HG03432 (cell line): ENCODE results near the gene EXOG.

ENCODE experiments used
- ATAC-seq: cut with Tn5 transposase; IDR thresholded peaks from one replicate; pipeline ENCODE4 v1.9.1; 2021; ENCODE audit warnings: mild to moderate bottlenecking, moderate library complexity; ENCODE audit not compliant: unreplicated experiment

Gene EXOG

GRCh38 chr3:38496131-38496910, at the start of gene EXOG:
EXOG (plus strand) TSS chr3:38496340; CDS start chr3:38496368, 28 bp downstream.
- ATAC-seq, result peak; percentile 92

GRCh38 chr3:38446812-38447211, 49.3 kb upstream of the EXOG start:
- no peak for ATAC-seq

GRCh38 chr3:38450853-38451252, 45.3 kb upstream of the EXOG start:
- no peak for ATAC-seq

- ATAC-seq, result peak; percentile 70
Measured at GRCh38 chr3:38453075-38453912, 42.8 kb upstream of the EXOG start, which contains the start of gene ACVR2B. ACVR2B (plus strand) TSS chr3:38453890; CDS start chr3:38454323, 433 bp downstream.

- ATAC-seq, result no peak
Measured at GRCh38 chr3:38453913-38454177, 42.3 kb upstream of the EXOG start.

- ATAC-seq, result peak; percentile 39
Measured at GRCh38 chr3:38454178-38454883, 41.8 kb upstream of the EXOG start.

- ATAC-seq, result peak; percentile 33
Measured at GRCh38 chr3:38454884-38455638, 41.1 kb upstream of the EXOG start.

- ATAC-seq, result peak; percentile 37
Measured at GRCh38 chr3:38455639-38456430, 40.3 kb upstream of the EXOG start.

- no peak for ATAC-seq
Measured at GRCh38 chr3:38457111-38458003, 38.8 kb upstream of the EXOG start.

GRCh38 chr3:38458796-38459498, 37.2 kb upstream of the EXOG start:
- ATAC-seq, result no peak

GRCh38 chr3:38459499-38460048, 36.6 kb upstream of the EXOG start:
- ATAC-seq, result no peak

GRCh38 chr3:38460377-38461270, 35.5 kb upstream of the EXOG start:
- no peak for ATAC-seq

- ATAC-seq, result no peak
Measured at GRCh38 chr3:38465588-38466154, 30.5 kb upstream of the EXOG start.

- ATAC-seq, result no peak
Measured at GRCh38 chr3:38468765-38469164, 27.4 kb upstream of the EXOG start.

- no peak for ATAC-seq
Measured at GRCh38 chr3:38469852-38470251, 26.3 kb upstream of the EXOG start.

- no peak for ATAC-seq
Measured at GRCh38 chr3:38471260-38471857, 24.8 kb upstream of the EXOG start.
